Testis (tissue), 3 donors: ENCODE results near the gene NAALADL1. TPM values are rescaled to one million over a fixed set of nuclear protein-coding genes. Genes with fewer than 3 reads are reported as not detected.

Experiments used
- DNase-seq: peaks from one replicate; pipeline ENCODE4 v3.0.0-alpha.2; 2019
- H3K27ac ChIP-seq, 2 donors: fragments of 200-600 bp; sonication (generic); one replicate each; pipeline ENCODE4 v1.5.1; 2019
- H3K27me3 ChIP-seq: fragments of 200-600 bp; sonication (generic); one replicate; pipeline ENCODE4 v1.5.1; 2019
- H3K36me3 ChIP-seq: fragments of 200-600 bp; sonication (generic); one replicate; pipeline ENCODE4 v1.5.1; 2017; ENCODE audit warnings: low read depth; ENCODE audit errors: missing control alignments
- H3K4me1 ChIP-seq: fragments of 200-600 bp; sonication (generic); one replicate; pipeline ENCODE4 v1.5.1; 2019
- H3K4me3 ChIP-seq, 2 donors: fragments of 200-600 bp; sonication (generic); one replicate each; pipeline ENCODE4 v1.5.1; 2017 to 2019
- H3K9me3 ChIP-seq: fragments of 200-600 bp; sonication (generic); one replicate; pipeline ENCODE4 v1.5.1; 2017
- POLR2A ChIP-seq: fragments of 450-650 bp; IDR thresholded peaks from one replicate; pipeline ENCODE4 v1.6.1; 2017; ENCODE audit warnings: antibody characterized with exemption, mild to moderate bottlenecking, moderate library complexity
- WGBS, 2 donors: methylation state at CpG; one replicate each; pipeline ENCODE4 v1.1.5; 2018; 5-methylcytosine and 5-hydroxymethylcytosine counted together
- intact Hi-C: fragments of 100-400 bp; cut with DNase I; formaldehyde crosslinking; loops from one replicate; pipeline ENCODE4 v1.15.1; 2023; ENCODE audit warnings: low total_unique reads
- polyA plus RNA-seq: library from polyadenylated mRNA; stranded (reverse); fragments of 350-450 nt; fragmentation: Illumina TruSeq; extraction: RNeasy Lipid Tissue Mini Kit (QIAGEN cat#74804); gene quantifications from one replicate; pipeline ENCODE4 v1.2.3, GENCODE V29; 2014; ENCODE audit warnings: low read depth, low replicate concordance; ENCODE audit not compliant: insufficient read depth
- total RNA-seq, 2 donors: library from RNA; depleted of rRNA; stranded (reverse); fragments of >200 nt; gene quantifications; one replicate each; pipeline ENCODE4 v1.2.3, GENCODE V29; 2016
- TF ChIP-seq, protein P1 (sequence below), 3 experiments: fragments of 450-650 bp in 2 of 3; fragments of 200-600 bp in 1 of 3; sonication (generic) in 1 of 3; IDR thresholded peaks; one replicate each; pipeline ENCODE4 v1.5.1; 2016 to 2019; ENCODE audit warnings: antibody characterized with exemption in 3 of 3, mild to moderate bottlenecking in 2 of 3, moderate library complexity in 1 of 3

The NAALADL1 gene
- total and polyA plus RNA-seq, 3 donors from 2014 or later = 16.0 to 18.1 (median 16.5) TPM

DNA sequence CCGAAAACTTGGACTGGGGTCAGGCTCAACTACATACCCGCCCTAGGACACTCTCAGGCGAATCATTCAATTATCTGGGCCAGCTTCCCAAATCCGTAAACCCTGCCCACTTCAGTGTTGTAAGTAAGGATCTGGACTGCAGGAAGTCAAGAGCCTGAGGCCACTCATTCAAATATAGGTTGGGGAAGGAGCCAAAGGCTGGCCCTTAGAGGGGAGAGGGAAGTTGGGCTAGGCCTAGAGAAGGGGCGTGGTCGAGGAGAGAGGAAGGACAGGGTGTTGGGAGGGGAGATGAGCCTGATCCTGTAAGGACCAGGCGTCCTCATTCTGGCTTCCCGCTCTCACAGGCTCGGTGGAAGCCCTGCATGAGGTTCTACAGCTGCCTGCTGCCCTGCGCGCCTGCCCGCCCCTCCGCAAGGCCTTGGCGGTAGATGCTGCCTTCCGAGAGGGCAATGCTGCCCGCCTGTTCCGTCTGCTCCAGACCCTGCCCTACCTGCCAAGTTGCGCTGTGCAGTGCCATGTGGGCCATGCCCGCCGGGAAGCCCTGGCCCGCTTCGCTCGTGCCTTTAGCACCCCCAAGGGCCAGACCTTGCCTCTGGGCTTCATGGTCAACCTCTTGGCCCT, 14.4 kb downstream of the NAALADL1 start:
- no peaks in the 10 kb centered on the region for H3K27me3 ChIP-seq
- intact Hi-C loops = no loop called here
- TF ChIP-seq POLR2A = no peak
- TF ChIP-seq, protein P1, sequence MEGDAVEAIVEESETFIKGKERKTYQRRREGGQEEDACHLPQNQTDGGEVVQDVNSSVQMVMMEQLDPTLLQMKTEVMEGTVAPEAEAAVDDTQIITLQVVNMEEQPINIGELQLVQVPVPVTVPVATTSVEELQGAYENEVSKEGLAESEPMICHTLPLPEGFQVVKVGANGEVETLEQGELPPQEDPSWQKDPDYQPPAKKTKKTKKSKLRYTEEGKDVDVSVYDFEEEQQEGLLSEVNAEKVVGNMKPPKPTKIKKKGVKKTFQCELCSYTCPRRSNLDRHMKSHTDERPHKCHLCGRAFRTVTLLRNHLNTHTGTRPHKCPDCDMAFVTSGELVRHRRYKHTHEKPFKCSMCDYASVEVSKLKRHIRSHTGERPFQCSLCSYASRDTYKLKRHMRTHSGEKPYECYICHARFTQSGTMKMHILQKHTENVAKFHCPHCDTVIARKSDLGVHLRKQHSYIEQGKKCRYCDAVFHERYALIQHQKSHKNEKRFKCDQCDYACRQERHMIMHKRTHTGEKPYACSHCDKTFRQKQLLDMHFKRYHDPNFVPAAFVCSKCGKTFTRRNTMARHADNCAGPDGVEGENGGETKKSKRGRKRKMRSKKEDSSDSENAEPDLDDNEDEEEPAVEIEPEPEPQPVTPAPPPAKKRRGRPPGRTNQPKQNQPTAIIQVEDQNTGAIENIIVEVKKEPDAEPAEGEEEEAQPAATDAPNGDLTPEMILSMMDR (IDR thresholded peaks at IDR 0.05) = no peak
- no peaks in the 10 kb centered on the region for H3K36me3 ChIP-seq
- no peak overlapping the region for H3K4me3 ChIP-seq
- H3K4me1 ChIP-seq = peaks cover 9% of the 10 kb centered on the region
- no peak overlapping the region for H3K27ac ChIP-seq
- whole genome bisulfite sequencing, 2 donors = 88 to 94% methylated on average over 11 to 23 of the region's 23 CpGs
- no peaks in the 10 kb centered on the region for H3K9me3 ChIP-seq
- DNase-seq = no peak

DNA sequence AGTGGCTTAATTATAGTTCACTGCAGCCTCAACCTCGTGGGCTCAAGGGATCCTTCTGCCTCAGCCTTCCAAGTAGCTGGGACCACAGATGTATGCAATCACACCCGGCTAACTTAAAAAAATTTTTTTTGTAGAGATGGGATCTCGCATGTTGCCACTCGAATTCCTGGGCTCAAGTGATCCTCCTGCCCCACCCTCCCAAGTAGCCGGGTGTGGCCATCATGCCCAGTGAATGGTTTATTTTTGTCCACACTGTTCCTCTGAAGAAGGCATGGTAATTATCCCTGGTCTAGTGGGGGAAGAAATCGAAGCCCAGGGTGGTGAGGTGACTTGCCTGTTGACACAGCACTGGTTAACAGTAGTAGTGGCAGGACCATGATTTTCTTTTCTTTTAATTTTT, 15.5 kb downstream of the NAALADL1 start:
- no peaks in the 10 kb centered on the region for H3K36me3 ChIP-seq
- H3K27me3 ChIP-seq = no peaks in the 10 kb centered on the region
- intact Hi-C loops = no loop called here
- TF ChIP-seq POLR2A = no peak
- TF ChIP-seq, protein P1 (IDR thresholded peaks at IDR 0.05) = no peak
- H3K27ac ChIP-seq = no peak overlapping the region
- no peak for DNase-seq
- 85 to 94% methylated on average over 6 of the region's 6 CpGs for WGBS, 2 donors
- H3K9me3 ChIP-seq = no peaks in the 10 kb centered on the region
- peaks cover 4% of the 10 kb centered on the region for H3K4me1 ChIP-seq
- no peak overlapping the region for H3K4me3 ChIP-seq

DNA sequence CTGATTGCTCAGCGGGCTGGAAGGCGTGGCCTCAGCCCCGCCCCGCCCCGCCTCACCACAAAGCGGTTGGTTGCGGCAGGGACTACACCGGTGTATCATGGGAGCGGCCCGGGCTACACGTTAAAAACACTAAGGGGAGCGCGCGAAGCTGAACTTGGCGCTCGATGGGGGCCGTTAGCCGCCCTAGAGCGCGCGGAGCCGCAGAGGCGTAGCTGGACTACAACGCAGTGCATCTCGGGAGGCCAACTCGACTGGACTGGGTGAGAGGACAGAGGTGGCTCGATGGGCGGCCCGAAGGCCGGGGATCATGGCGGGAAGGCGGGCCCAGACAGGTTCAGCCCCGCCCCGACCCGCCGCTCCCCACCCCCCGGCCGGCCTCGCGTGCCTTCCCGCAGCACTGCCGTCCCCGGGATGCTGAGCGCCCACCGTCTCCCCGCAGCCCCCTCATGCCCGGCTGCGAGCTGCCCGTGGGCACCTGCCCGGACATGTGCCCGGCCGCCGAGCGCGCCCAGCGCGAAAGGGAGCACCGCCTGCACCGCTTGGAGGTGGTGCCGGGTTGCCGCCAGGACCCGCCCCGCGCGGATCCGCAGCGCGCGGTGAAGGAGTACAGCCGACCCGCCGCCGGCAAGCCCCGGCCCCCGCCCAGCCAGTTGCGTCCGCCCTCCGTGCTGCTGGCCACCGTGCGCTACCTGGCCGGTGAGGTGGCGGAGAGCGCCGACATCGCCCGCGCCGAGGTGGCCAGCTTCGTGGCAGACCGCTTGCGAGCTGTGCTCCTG, 17.3 kb downstream of the NAALADL1 start, which contains the start of gene SAC3D1:
Gene SAC3D1, plus strand, starts transcription at position 364 of the 776 bp plus-strand sequence. Its CDS starts 83 bp downstream, at position 447.
- Histone ChIP-seq H3K9me3 (no peaks in the 10 kb centered on the region), H3K36me3 (no peaks in the 10 kb centered on the region), H3K4me3 (peak within 1 kb of the TSS; percentile 78 to 83), H3K4me1 (peaks cover 3% of the 10 kb centered on the region), H3K27ac (peak within 1 kb of the TSS; percentile 91 to 93), H3K27me3 (no peaks in the 10 kb centered on the region)
- WGBS, 2 donors = 0% methylated on average over 19 to 67 of the region's 91 CpGs
- DNase-seq = peak; percentile 95
- TF ChIP-seq, protein P1 (IDR thresholded peaks at IDR 0.05) = no peak
- no peak for TF ChIP-seq POLR2A
- intact Hi-C loops = no loop called here

DNA sequence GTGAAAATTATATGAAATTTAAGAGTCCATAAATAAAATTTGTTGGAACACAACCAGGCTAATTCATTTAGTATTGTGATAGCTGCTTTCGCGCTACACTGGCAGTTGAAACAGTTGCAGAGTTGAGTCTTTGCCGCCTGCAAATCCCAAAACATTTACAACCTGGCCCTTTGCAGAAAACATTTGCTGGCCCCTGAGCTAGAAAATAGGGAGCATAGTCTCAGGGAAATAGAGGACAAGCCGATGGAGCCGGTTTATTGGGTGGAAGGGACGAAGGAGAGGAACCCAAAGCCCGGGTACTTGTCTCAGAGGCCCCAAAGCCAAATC, 17.9 kb downstream of the NAALADL1 start:
- Histone ChIP-seq H3K4me1 (peaks cover 3% of the 10 kb centered on the region), H3K27me3 (no peaks in the 10 kb centered on the region), H3K27ac (peak overlapping the region; percentile 91 to 93), H3K4me3 (peak overlapping the region; percentile 78 to 83), H3K9me3 (no peaks in the 10 kb centered on the region), H3K36me3 (no peaks in the 10 kb centered on the region)
- DNase-seq = no peak
- TF ChIP-seq, protein P1 (IDR thresholded peaks at IDR 0.05) = no peak
- TF ChIP-seq POLR2A = no peak
- intact Hi-C loops = no loop called here
- 12 to 16% methylated on average over 7 of the region's 7 CpGs for WGBS, 2 donors
